Measurements from ENCODE around the gene EIF4G3. TPM values are rescaled to one million over a fixed set of nuclear protein-coding genes. Genes with fewer than 3 reads are reported as not detected.
"Not testable (repeated sequence)": the region's sequence is repeated elsewhere in the genome, so short reads cannot be mapped to it uniquely, and the experiment has no call there.

Gene EIF4G3
- total and polyA plus RNA-seq, 12 donors = 13.3 to 50.2 (median 36.1) TPM

GRCh38 chr1:21206117-21206516, 29.4 kb upstream of the EIF4G3 start:
- H3K27me3 ChIP-seq = no peaks in the 10 kb centered on the region
- no peak overlapping the region for H3K27ac ChIP-seq
- no peaks in the 10 kb centered on the region for H3K4me1 ChIP-seq
- H3K9me3 ChIP-seq = no peaks in the 10 kb centered on the region
- H3K36me3 ChIP-seq = no peaks in the 10 kb centered on the region
- ATAC-seq = no peak
- no peak overlapping the region for H3K4me3 ChIP-seq
- DNase-seq = no peak
- WGBS, 2 donors = 88% methylated on average over 2 of the region's 2 CpGs
- intact Hi-C loops (cut with DNase I) = no loop called here
- no peak for TF ChIP-seq CTCF (IDR thresholded peaks at IDR 0.05)

- intact Hi-C loops (cut with DNase I) = no loop called here
- Histone ChIP-seq H3K36me3 (no peaks in the 10 kb centered on the region), H3K4me1 (no peaks in the 10 kb centered on the region), H3K4me3 (no peak overlapping the region), H3K27me3 (no peaks in the 10 kb centered on the region), H3K9me3 (no peaks in the 10 kb centered on the region), H3K27ac (no peak overlapping the region)
- ATAC-seq = no peak
- WGBS, 2 donors = 93 to 97% methylated on average over 5 of the region's 5 CpGs
- DNase-seq = no peak
- no peak for TF ChIP-seq CTCF (IDR thresholded peaks at IDR 0.05)
Measured at GRCh38 chr1:21205416-21205815, 28.7 kb upstream of the EIF4G3 start.

- Histone ChIP-seq H3K27ac (no peak overlapping the region), H3K36me3 (no peaks in the 10 kb centered on the region), H3K4me3 (no peak overlapping the region), H3K4me1 (no peaks in the 10 kb centered on the region), H3K27me3 (no peaks in the 10 kb centered on the region), H3K9me3 (no peaks in the 10 kb centered on the region)
- no peak for TF ChIP-seq CTCF (IDR thresholded peaks at IDR 0.05)
- WGBS, 2 donors = 88 to 92% methylated on average over 4 of the region's 4 CpGs
- intact Hi-C loops (cut with DNase I) = no loop called here
- DNase-seq = no peak
- ATAC-seq = no peak
Measured at GRCh38 chr1:21201650-21202049, 25.0 kb upstream of the EIF4G3 start.

- DNase-seq; H3K4me3 ChIP-seq; H3K4me1 ChIP-seq; intact Hi-C loops (cut with DNase I); ATAC-seq; H3K9me3 ChIP-seq; H3K36me3 ChIP-seq; H3K27me3 ChIP-seq; H3K27ac ChIP-seq: not testable (repeated sequence)
- WGBS, 2 donors = 94 to 95% methylated on average over 5 of the region's 5 CpGs
Measured at GRCh38 chr1:21201238-21201637, 24.5 kb upstream of the EIF4G3 start.

GRCh38 chr1:21200767-21201166, 24.1 kb upstream of the EIF4G3 start:
- no peak overlapping the region for H3K27ac ChIP-seq
- no peak for ATAC-seq
- intact Hi-C loops (cut with DNase I) = no loop called here
- WGBS, 2 donors = 90 to 92% methylated on average over 6 of the region's 6 CpGs
- DNase-seq = no peak
- no peaks in the 10 kb centered on the region for H3K9me3 ChIP-seq
- no peaks in the 10 kb centered on the region for H3K4me1 ChIP-seq
- no peaks in the 10 kb centered on the region for H3K36me3 ChIP-seq
- H3K27me3 ChIP-seq = peaks cover 0 to 4% (median 0%) of the 10 kb centered on the region in 7 donors
- H3K4me3 ChIP-seq = no peak overlapping the region
- no peak for TF ChIP-seq CTCF (IDR thresholded peaks at IDR 0.05)
